ENCODE results near the gene CDCA8. TPM values are rescaled to one million over a fixed set of nuclear protein-coding genes. Genes with fewer than 3 reads are reported as not detected.

CDCA8 gene
- total and polyA plus RNA-seq, 2 of the 8 experiments (the other 6 are each of a cell fraction or from before 2014, with no cell fraction given), result 43.9 to 46.2 TPM

DNA sequence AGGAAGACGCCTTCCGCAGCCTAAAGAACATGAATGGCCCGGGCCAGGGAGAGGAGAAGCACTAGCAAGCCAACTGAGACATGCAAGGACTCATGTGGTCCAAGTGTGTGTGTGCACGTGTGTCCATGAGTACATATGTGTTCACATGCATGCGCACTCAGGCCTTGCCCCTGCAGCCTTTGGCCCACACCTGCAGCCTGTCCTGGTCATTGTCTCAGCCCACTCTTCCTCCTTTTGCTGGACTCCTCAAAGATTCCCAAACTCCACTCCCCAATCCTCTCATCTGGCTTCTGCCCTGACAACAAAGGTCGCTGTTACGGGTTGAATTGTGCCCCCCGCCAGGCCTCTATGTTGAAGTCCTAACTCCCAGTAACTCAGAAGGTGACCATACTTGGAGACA lies 21.9 kb downstream of the CDCA8 start (continued):
- TF ChIP-seq, protein P1, sequence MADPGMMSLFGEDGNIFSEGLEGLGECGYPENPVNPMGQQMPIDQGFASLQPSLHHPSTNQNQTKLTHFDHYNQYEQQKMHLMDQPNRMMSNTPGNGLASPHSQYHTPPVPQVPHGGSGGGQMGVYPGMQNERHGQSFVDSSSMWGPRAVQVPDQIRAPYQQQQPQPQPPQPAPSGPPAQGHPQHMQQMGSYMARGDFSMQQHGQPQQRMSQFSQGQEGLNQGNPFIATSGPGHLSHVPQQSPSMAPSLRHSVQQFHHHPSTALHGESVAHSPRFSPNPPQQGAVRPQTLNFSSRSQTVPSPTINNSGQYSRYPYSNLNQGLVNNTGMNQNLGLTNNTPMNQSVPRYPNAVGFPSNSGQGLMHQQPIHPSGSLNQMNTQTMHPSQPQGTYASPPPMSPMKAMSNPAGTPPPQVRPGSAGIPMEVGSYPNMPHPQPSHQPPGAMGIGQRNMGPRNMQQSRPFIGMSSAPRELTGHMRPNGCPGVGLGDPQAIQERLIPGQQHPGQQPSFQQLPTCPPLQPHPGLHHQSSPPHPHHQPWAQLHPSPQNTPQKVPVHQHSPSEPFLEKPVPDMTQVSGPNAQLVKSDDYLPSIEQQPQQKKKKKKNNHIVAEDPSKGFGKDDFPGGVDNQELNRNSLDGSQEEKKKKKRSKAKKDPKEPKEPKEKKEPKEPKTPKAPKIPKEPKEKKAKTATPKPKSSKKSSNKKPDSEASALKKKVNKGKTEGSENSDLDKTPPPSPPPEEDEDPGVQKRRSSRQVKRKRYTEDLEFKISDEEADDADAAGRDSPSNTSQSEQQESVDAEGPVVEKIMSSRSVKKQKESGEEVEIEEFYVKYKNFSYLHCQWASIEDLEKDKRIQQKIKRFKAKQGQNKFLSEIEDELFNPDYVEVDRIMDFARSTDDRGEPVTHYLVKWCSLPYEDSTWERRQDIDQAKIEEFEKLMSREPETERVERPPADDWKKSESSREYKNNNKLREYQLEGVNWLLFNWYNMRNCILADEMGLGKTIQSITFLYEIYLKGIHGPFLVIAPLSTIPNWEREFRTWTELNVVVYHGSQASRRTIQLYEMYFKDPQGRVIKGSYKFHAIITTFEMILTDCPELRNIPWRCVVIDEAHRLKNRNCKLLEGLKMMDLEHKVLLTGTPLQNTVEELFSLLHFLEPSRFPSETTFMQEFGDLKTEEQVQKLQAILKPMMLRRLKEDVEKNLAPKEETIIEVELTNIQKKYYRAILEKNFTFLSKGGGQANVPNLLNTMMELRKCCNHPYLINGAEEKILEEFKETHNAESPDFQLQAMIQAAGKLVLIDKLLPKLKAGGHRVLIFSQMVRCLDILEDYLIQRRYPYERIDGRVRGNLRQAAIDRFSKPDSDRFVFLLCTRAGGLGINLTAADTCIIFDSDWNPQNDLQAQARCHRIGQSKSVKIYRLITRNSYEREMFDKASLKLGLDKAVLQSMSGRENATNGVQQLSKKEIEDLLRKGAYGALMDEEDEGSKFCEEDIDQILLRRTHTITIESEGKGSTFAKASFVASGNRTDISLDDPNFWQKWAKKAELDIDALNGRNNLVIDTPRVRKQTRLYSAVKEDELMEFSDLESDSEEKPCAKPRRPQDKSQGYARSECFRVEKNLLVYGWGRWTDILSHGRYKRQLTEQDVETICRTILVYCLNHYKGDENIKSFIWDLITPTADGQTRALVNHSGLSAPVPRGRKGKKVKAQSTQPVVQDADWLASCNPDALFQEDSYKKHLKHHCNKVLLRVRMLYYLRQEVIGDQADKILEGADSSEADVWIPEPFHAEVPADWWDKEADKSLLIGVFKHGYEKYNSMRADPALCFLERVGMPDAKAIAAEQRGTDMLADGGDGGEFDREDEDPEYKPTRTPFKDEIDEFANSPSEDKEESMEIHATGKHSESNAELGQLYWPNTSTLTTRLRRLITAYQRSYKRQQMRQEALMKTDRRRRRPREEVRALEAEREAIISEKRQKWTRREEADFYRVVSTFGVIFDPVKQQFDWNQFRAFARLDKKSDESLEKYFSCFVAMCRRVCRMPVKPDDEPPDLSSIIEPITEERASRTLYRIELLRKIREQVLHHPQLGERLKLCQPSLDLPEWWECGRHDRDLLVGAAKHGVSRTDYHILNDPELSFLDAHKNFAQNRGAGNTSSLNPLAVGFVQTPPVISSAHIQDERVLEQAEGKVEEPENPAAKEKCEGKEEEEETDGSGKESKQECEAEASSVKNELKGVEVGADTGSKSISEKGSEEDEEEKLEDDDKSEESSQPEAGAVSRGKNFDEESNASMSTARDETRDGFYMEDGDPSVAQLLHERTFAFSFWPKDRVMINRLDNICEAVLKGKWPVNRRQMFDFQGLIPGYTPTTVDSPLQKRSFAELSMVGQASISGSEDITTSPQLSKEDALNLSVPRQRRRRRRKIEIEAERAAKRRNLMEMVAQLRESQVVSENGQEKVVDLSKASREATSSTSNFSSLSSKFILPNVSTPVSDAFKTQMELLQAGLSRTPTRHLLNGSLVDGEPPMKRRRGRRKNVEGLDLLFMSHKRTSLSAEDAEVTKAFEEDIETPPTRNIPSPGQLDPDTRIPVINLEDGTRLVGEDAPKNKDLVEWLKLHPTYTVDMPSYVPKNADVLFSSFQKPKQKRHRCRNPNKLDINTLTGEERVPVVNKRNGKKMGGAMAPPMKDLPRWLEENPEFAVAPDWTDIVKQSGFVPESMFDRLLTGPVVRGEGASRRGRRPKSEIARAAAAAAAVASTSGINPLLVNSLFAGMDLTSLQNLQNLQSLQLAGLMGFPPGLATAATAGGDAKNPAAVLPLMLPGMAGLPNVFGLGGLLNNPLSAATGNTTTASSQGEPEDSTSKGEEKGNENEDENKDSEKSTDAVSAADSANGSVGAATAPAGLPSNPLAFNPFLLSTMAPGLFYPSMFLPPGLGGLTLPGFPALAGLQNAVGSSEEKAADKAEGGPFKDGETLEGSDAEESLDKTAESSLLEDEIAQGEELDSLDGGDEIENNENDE (IDR thresholded peaks at IDR 0.05; ENCODE audit: insufficient replicate concordance, low read length), result no peak
- no peak for TF ChIP-seq SP2 (IDR thresholded peaks at IDR 0.05; ENCODE audit: low read length)
- TF ChIP-seq, protein P2, sequence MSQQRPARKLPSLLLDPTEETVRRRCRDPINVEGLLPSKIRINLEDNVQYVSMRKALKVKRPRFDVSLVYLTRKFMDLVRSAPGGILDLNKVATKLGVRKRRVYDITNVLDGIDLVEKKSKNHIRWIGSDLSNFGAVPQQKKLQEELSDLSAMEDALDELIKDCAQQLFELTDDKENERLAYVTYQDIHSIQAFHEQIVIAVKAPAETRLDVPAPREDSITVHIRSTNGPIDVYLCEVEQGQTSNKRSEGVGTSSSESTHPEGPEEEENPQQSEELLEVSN (IDR thresholded peaks at IDR 0.05), result no peak
- no peak for TF ChIP-seq CEBPB (IDR thresholded peaks at IDR 0.05; ENCODE audit: low read depth, low read length)
- TF ChIP-seq SIX5 (IDR thresholded peaks at IDR 0.05; ENCODE audit: low read depth, low read length), result no peak

Data from H1 (cell line).